ENCODE results near the gene LY6G6F. TPM values are rescaled to one million over a fixed set of nuclear protein-coding genes. Genes with fewer than 3 reads are reported as not detected.

The LY6G6F gene
- total RNA-seq, 1 donor from 2014 or later: not detected

Small RNA genes lying within 50 kb of the gene (microRNA-seq; reads per million reads assigned to microRNA genes)
- gene MIR4646 (ENCODE audit: unreplicated experiment): 7.9 reads per million, percentile 42 among the genes with 10 or more reads in this experiment

Other genes starting within 250 kb of the LY6G6F start
- 3.6 TPM for gene MICB, start 208.7 kb upstream of the LY6G6F start, total RNA-seq (ENCODE audit: unreplicated experiment)
- gene MCCD1, start 177.9 kb upstream of the LY6G6F start, total RNA-seq (ENCODE audit: unreplicated experiment): not detected
- 526 TPM for gene DDX39B, start 164.9 kb upstream of the LY6G6F start, total RNA-seq (ENCODE audit: unreplicated experiment)
- 95.6 TPM for gene ATP6V1G2, start 160.3 kb upstream of the LY6G6F start, total RNA-seq (ENCODE audit: unreplicated experiment)
- 29.8 TPM for gene NFKBIL1, start 159.3 kb upstream of the LY6G6F start, total RNA-seq (ENCODE audit: unreplicated experiment)
- gene LTA, start 134.6 kb upstream of the LY6G6F start, total RNA-seq (ENCODE audit: unreplicated experiment): not detected
- gene TNF, start 131.3 kb upstream of the LY6G6F start, total RNA-seq (ENCODE audit: unreplicated experiment): not detected
- gene LTB, start 124.4 kb upstream of the LY6G6F start, total RNA-seq (ENCODE audit: unreplicated experiment): not detected
- gene LST1, start 120.6 kb upstream of the LY6G6F start, total RNA-seq (ENCODE audit: unreplicated experiment): not detected
- gene NCR3, start 113.9 kb upstream of the LY6G6F start, total RNA-seq (ENCODE audit: unreplicated experiment): not detected
- gene AIF1, start 91.6 kb upstream of the LY6G6F start, total RNA-seq (ENCODE audit: unreplicated experiment): not detected
- 303 TPM for gene PRRC2A, start 86.2 kb upstream of the LY6G6F start, total RNA-seq (ENCODE audit: unreplicated experiment)
- 804 TPM for gene BAG6, start 54.2 kb upstream of the LY6G6F start, total RNA-seq (ENCODE audit: unreplicated experiment)
- 1.5 TPM for gene APOM, start 51.0 kb upstream of the LY6G6F start, total RNA-seq (ENCODE audit: unreplicated experiment)
- 28.8 TPM for gene C6orf47, start 46.1 kb upstream of the LY6G6F start, total RNA-seq (ENCODE audit: unreplicated experiment)
- 30.1 TPM for gene GPANK1, start 41.9 kb upstream of the LY6G6F start, total RNA-seq (ENCODE audit: unreplicated experiment)
- 214 TPM for gene CSNK2B, start 40.8 kb upstream of the LY6G6F start, total RNA-seq (ENCODE audit: unreplicated experiment)
- 43.1 TPM for gene LY6G5B, start 36.9 kb upstream of the LY6G6F start, total RNA-seq (ENCODE audit: unreplicated experiment)
- 13.8 TPM for gene LY6G5C, start 25.8 kb upstream of the LY6G6F start, total RNA-seq (ENCODE audit: unreplicated experiment)
- gene ABHD16A, start 3.5 kb upstream of the LY6G6F start, total RNA-seq (ENCODE audit: unreplicated experiment): 120 TPM
- not detected for gene LY6G6D, start 8.5 kb downstream of the LY6G6F start, total RNA-seq (ENCODE audit: unreplicated experiment)
- gene LY6G6C, start 14.9 kb downstream of the LY6G6F start, total RNA-seq (ENCODE audit: unreplicated experiment): 1.8 TPM
- not detected for gene MPIG6B, start 16.5 kb downstream of the LY6G6F start, total RNA-seq (ENCODE audit: unreplicated experiment)
- gene DDAH2, start 22.4 kb downstream of the LY6G6F start, total RNA-seq (ENCODE audit: unreplicated experiment): 266 TPM
- gene CLIC1, start 29.7 kb downstream of the LY6G6F start, total RNA-seq (ENCODE audit: unreplicated experiment): 310 TPM
- gene MSH5, start 33.1 kb downstream of the LY6G6F start, total RNA-seq (ENCODE audit: unreplicated experiment): 25.7 TPM
- 3.7 TPM for gene SAPCD1, start 55.8 kb downstream of the LY6G6F start, total RNA-seq (ENCODE audit: unreplicated experiment)
- 3.2 TPM for gene VWA7, start 70.5 kb downstream of the LY6G6F start, total RNA-seq (ENCODE audit: unreplicated experiment)
- 204 TPM for gene VARS1, start 88.9 kb downstream of the LY6G6F start, total RNA-seq (ENCODE audit: unreplicated experiment)
- 68.2 TPM for gene LSM2, start 100.1 kb downstream of the LY6G6F start, total RNA-seq (ENCODE audit: unreplicated experiment)
- 2.5 TPM for gene HSPA1L, start 108.4 kb downstream of the LY6G6F start, total RNA-seq (ENCODE audit: unreplicated experiment)
- 54.3 TPM for gene HSPA1A, start 108.7 kb downstream of the LY6G6F start, total RNA-seq (ENCODE audit: unreplicated experiment)
- gene HSPA1B, start 120.9 kb downstream of the LY6G6F start, total RNA-seq (ENCODE audit: unreplicated experiment): 93.9 TPM
- gene NEU1, start 156.0 kb downstream of the LY6G6F start, total RNA-seq (ENCODE audit: unreplicated experiment): 40.2 TPM
- gene SLC44A4, start 172.1 kb downstream of the LY6G6F start, total RNA-seq (ENCODE audit: unreplicated experiment): not detected
- 113 TPM for gene EHMT2, start 190.8 kb downstream of the LY6G6F start, total RNA-seq (ENCODE audit: unreplicated experiment)
- 16.2 TPM for gene ZBTB12, start 195.2 kb downstream of the LY6G6F start, total RNA-seq (ENCODE audit: unreplicated experiment)
- gene C2, start 220.9 kb downstream of the LY6G6F start, total RNA-seq (ENCODE audit: unreplicated experiment): not detected
- gene CFB, start 239.2 kb downstream of the LY6G6F start, total RNA-seq (ENCODE audit: unreplicated experiment): not detected

All from glutamatergic neuron (in vitro differentiated cells).